ENCODE results near the gene OSBPL2.

Gene OSBPL2

DNA sequence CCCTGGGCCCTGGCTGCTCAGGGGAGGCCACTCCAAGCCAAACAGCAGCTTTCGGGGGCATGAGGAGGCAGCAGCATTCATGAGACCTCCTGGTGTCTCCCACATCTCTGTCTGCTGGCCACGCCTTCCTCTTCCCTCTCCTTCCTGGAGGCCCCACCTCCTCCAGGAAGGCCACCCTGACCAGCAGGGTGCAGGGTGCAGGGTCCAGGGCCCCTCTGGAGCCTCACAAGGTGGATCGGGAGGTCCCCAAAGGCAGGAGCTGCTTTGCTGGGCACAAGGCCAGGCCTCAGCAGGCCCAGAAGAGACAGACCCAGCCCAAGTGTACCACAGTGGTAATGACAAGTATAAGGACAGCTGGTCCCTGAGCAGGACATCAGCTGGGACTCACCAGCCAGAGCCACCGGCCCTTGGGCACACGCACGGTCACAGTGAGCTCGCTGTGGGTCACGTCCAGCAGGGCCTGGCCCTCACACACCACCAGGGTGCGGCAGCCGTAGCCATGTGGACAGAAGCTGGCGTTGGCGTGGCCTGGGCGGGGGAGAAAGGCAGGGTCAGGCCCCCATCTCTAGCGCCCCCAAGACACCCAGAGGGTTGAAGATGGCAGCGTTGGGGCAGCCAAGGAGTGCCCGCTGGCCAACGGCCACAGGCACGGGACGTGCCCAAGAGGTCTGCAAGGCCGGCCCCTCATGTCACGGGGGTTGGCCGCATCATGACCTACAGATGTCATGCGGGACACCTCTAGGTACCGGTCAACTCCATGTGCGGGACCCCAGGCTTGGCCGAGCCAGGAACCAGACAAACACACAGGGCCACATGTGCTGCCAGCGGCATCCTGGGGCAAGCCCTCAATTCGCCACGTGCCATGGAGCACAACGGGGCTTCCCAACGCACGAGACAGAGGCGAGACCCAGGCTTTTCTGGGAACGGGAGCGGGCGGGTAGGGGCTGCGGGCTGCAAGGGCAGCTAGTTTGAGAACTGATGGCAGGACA is 91.4 kb downstream of the OSBPL2 start:
- no peak for DNase-seq

DNA sequence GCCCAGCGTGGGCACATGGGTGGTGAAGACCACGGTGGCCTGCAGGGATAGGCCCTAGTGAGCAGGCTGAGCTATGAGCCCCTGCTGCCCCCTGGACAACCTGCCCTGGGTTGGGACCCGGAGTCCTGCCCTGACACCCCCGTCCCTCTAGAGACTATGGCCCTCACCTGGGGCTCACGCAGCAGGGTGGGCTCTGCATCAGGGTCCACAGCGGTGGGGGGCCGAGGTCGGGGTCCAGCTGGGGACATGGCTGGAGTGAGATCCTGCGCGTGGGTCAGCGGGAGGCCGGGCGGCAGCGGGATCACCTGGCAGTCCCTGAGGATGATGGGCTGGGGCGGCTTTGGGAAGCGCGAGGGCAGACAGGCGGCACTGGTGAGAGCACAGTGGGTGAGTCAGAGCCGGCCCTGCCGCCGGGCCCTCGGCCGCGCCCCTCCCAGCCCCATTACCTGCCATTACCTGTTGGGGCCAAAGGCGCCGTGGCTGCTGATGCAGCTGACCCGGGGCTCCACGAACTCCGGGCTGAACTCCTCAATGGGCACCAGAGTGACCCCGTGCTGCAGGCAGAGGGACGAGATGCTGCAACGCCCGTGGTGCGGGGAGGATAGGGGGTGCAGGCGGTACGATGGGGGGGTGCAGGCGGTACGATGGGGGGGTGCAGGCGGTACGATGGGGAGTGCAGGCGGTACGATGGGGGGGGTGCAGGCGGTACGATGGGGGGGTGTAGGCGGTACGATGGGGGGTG is 92.4 kb downstream of the OSBPL2 start:
- DNase-seq: no peak

DNA sequence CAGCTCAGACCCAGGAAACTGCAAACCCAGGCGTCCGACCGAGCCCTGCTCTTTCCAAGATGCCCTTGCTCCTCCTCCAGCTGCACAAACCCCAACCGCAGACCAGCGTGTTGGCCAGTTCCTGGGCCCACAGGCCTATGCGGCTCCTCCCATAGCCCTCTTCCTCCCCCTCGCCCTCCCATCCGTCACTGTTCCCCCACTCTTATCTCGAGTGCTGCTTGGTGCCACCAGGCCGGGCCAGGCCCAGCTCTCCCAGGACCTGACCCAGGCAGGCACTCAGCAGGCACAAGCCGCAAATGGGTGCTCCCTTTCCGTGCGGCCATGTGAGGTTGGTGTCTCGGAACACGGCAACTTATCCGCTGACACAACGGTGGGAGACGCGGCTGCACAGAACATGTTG is 93.0 kb downstream of the OSBPL2 start:
- no peak for DNase-seq

GRCh38 chr20:62332421-62332820 is 94.1 kb downstream of the OSBPL2 start:
- DNase-seq: no peak

DNA sequence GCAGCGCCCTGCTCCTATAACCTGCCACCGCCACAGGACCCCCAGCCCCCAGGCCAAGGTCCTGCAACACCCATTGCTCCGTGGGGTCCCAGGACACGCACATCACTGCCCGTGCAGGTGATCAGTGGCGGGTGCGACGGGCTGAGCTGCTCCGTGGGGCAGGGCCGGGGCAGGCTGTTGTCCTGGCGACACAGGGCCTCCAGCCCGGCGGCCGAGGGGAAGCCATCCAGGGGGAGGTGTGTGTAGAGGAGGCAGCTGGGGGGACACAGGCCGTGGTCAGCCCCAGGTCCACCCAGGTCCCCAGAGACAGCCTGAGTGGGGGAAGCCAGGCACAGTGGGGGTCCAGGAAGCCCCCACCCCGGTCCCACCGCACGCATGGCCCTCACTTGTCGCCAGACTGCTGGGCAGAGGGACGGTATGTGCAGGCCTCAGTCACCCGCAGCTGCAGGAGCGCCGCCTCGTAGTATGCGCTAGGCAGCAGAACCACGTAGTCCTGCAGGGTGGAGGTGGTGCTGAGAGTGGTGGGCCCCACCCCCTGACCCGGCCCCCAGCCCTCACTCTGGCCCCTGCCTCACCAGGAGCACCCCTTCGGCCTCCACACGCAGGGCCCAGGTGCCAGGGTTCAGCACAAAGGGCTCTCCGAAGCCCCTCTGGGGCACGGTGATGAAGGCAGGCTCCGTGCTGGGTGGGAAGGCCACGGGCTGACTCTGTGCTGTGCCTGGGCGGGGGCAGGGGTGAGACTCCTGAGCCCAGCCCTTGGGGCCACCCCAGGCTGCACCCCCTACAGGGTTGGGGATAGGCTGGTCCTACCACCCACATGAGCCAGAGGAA is 94.9 kb downstream of the OSBPL2 start:
- no peak for DNase-seq

DNA sequence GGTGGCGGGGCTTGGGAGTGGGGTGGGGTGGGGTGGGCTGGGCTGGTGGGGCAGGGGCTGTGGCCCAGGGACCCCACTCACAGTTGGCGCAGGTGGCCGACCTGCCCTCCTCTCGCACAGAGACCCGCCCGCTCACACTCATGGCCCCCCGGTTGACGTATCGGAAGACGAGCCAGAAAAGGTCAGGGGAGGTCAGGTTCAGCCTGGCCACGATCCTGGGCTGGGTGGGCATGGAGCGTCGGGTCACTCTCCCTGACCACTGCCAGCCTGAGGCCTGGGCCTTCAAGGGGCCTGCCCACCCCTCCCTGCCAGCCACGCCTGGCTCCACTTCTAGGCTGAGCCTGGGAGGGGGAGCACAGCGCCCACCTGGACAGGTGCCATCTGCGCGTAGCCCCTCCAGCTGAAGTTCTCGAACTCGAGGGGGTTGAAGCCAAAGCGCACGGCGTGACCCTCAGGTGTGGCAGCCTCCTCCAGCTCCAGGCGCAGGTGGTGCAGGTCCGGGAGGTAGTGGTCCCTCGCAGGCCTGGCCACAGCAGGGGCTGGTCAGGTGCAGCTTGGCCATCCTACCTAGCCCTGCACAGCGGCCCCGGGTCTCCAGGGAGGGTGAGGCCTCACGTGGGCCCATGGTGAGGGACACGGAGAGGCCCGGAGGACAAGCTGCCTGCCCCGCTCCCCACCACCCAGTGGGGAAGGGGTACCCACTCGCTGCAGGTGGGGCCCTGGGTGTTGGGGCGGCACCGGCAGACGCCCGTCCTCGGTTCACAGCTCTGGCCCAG is 95.7 kb downstream of the OSBPL2 start:
- DNase-seq: no peak

DNA sequence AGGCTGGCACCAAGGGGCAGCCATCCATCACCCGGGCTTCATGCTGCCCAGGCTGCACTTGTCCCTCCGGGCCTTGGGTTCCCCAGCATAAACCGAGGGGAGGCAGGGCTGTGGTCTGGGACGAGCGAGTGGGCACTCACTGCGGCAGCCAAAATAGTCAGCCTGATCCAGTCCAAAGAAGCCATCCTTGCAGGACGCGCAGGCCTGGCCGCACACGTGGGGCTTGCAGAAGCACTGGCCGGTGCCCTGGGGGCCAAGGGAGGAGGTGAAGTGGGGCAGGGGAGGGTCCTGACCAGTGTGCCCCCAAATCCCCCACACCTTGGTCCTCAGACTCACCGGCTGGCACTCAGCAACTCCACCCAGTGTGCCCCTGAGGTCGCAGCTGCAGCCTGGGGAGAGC is 96.6 kb downstream of the OSBPL2 start:
- no peak for DNase-seq

GRCh38 chr20:62335532-62335931 is 97.2 kb downstream of the OSBPL2 start:
- DNase-seq: no peak

- no peak for DNase-seq
These were observed 98.0 kb downstream of the OSBPL2 start for GRCh38 chr20:62336329-62336728.

- DNase-seq: no peak
These were observed 98.6 kb downstream of the OSBPL2 start for GRCh38 chr20:62336775-62337557.

GRCh38 chr20:62337558-62338293 is 99.4 kb downstream of the OSBPL2 start:
- DNase-seq: no peak

DNA sequence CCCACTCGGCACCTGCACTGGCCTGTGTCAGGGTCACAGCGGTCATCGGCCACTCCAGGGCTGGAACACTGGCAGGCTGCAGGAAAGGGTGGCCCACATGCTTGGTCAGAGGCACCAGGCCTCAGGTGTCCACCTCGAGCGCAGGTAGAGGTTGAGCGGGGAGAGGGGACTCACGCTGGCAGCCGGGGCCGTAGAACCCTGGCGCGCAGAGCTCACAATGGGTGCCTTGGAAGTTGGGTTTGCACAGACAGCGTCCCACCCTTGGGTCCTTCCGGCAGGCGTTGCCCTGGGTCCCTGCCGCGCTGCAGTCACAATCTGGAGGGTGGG is 99.9 kb downstream of the OSBPL2 start:
- DNase-seq: no peak

GRCh38 chr20:62339647-62340062 is 101.3 kb downstream of the OSBPL2 start:
- DNase-seq: no peak

GRCh38 chr20:62342910-62343309 is 104.6 kb downstream of the OSBPL2 start:
- no peak for DNase-seq

DNA sequence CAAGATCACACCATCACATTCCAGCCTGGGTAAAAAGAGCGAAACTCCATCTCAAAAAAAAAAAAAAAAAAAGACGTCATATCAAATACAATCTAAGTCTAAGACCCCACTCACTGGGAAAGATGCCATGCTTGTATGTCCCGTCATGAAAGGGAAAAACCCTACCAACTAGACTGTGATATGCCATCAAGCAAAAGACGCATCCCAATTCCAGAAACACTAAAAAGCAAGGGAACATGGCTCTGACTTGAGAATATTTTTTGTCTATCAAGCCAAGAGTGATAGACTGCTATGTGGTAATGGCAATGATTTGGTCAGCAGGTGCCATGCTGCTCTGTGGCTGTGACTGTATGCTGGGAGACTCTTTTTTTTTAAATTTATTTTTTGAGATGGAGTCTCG is 105.8 kb downstream of the OSBPL2 start:
- DNase-seq: no peak

GRCh38 chr20:62344782-62345181 is 106.5 kb downstream of the OSBPL2 start:
- DNase-seq: no peak
